B cell (primary cell): ENCODE data around the gene PRKAG2.

ENCODE experiments used
- CTCF ChIP-seq: fragments of 200-600 bp; IDR thresholded peaks from one replicate; pipeline ENCODE4 v1.8.0; 2022; ENCODE audit warnings: antibody characterized with exemption, mild to moderate bottlenecking
- EZH2 ChIP-seq: IDR thresholded peaks from 2 replicates; pipeline ENCODE4 v1.6.1; 2012; ENCODE audit warnings: borderline replicate concordance, low read depth, mild to moderate bottlenecking, moderate library complexity, low read length; ENCODE audit not compliant: insufficient read depth, poor library complexity, severe bottlenecking

- TF ChIP-seq CTCF: no peak
- no peak for TF ChIP-seq EZH2
These were observed 99.4 kb downstream of the PRKAG2 start for GRCh38 chr7:151777495-151777880.
